NCI-H524 (cell line): ENCODE measurements around the gene ENPP6.
A peak's percentile ranks its signal among the peaks of the same experiment; 100 is the strongest.

Experiments used
- DNase-seq, 2 experiments: peaks; one replicate each; lab custom pipeline; 2025; lab: John Stamatoyannopoulos, UW

The ENPP6 gene

GRCh38 chr4:184104419-184105101 lies 113.1 kb downstream of the ENPP6 start:
- DNase-seq: no peak

GRCh38 chr4:184103527-184104264 lies 114.0 kb downstream of the ENPP6 start:
- no peak for DNase-seq

- DNase-seq: no peak
Measured at GRCh38 chr4:184102927-184103326, 114.7 kb downstream of the ENPP6 start.

GRCh38 chr4:184102488-184102887 lies 115.2 kb downstream of the ENPP6 start:
- no peak for DNase-seq

GRCh38 chr4:184101711-184102110 lies 116.0 kb downstream of the ENPP6 start:
- no peak for DNase-seq

GRCh38 chr4:184100297-184100885 lies 117.3 kb downstream of the ENPP6 start:
- no peak for DNase-seq

GRCh38 chr4:184099535-184099966 lies 118.1 kb downstream of the ENPP6 start:
- DNase-seq: peak; percentile 63 to 76

GRCh38 chr4:184099000-184099399 lies 118.7 kb downstream of the ENPP6 start:
- no peak for DNase-seq

GRCh38 chr4:184097815-184098214 lies 119.9 kb downstream of the ENPP6 start:
- DNase-seq: no peak

- DNase-seq: peak in 1 of 2 experiments; percentile 28
Measured at GRCh38 chr4:184097241-184097605, 120.5 kb downstream of the ENPP6 start.

- DNase-seq: no peak
Measured at GRCh38 chr4:184096561-184097240, 121.0 kb downstream of the ENPP6 start.

GRCh38 chr4:184094532-184095159 lies 123.0 kb downstream of the ENPP6 start:
- no peak for DNase-seq

- no peak for DNase-seq
Measured at GRCh38 chr4:184091986-184092385, 125.7 kb downstream of the ENPP6 start.

GRCh38 chr4:184090571-184090970 lies 127.1 kb downstream of the ENPP6 start:
- no peak for DNase-seq

GRCh38 chr4:184080674-184081073 lies 137.0 kb downstream of the ENPP6 start:
- no peak for DNase-seq

GRCh38 chr4:184074677-184075388 lies 142.8 kb downstream of the ENPP6 start:
- no peak for DNase-seq

GRCh38 chr4:184067931-184068554 lies 149.6 kb downstream of the ENPP6 start:
- DNase-seq: no peak

- no peak for DNase-seq
Measured at GRCh38 chr4:184066584-184067300, 150.9 kb downstream of the ENPP6 start.

- DNase-seq: no peak
Measured at GRCh38 chr4:184064877-184065276, 152.8 kb downstream of the ENPP6 start.

- DNase-seq: no peak
Measured at GRCh38 chr4:184062769-184063168, 154.9 kb downstream of the ENPP6 start.
